ENCODE measurements around the gene ZNF436.

- TF ChIP-seq CTCF (IDR thresholded peaks at IDR 0.05) (no peak), POLR2A (IDR thresholded peaks at IDR 0.05) (no peak)
These were observed 23.7 kb downstream of the ZNF436 start for GRCh38 chr1:23345920-23346319.
